Neural cell (in vitro differentiated cells): ENCODE results near the gene OPN1SW. TPM values are rescaled to one million over a fixed set of nuclear protein-coding genes. Genes with fewer than 3 reads are reported as not detected.

Experiments used
- H2AFZ ChIP-seq: fragments of 200-600, 300-800 bp; sonication (generic), shearing (Covaris generic); 2 replicates; pipeline ENCODE4 v1.6.0; 2014; ENCODE audit warnings: low read depth, mild to moderate bottlenecking, antibody characterized with exemption, low read length, moderate library complexity
- H3F3A ChIP-seq: fragments of 200-600 bp; shearing (Covaris generic); 2 replicates; pipeline ENCODE4 v1.6.1; 2016; ENCODE audit warnings: mild to moderate bottlenecking, moderate library complexity, mixed read lengths, antibody characterized with exemption, low read length; ENCODE audit not compliant: insufficient read depth, poor library complexity, severe bottlenecking
- H3K27ac ChIP-seq: fragments of 200-600, 300-800 bp; sonication (generic), shearing (Covaris generic); 2 replicates; pipeline ENCODE4 v1.5.1; 2014; ENCODE audit warnings: mild to moderate bottlenecking, low read length, moderate library complexity
- H3K27me3 ChIP-seq: fragments of 300-800, 200-600 bp; sonication (generic), shearing (Covaris generic); 2 replicates; pipeline ENCODE4 v1.6.0; 2014; ENCODE audit warnings: mild to moderate bottlenecking, low read depth, low read length, moderate library complexity; ENCODE audit not compliant: insufficient read depth
- H3K36me3 ChIP-seq: fragments of 300-800, 200-600 bp; sonication (generic), shearing (Covaris generic); 2 replicates; pipeline ENCODE4 v1.5.1; 2014; ENCODE audit warnings: mild to moderate bottlenecking, antibody characterized with exemption, low read length, moderate library complexity; ENCODE audit not compliant: insufficient read depth
- H3K4me2 ChIP-seq: fragments of 300-800, 200-600 bp; sonication (generic), shearing (Covaris generic); 2 replicates; pipeline ENCODE4 v1.6.0; 2014; ENCODE audit warnings: mild to moderate bottlenecking, low read length
- H3K4me3 ChIP-seq: fragments of 300-800, 200-600 bp; sonication (generic), shearing (Covaris generic); 2 replicates; pipeline ENCODE4 v1.5.1; 2014; ENCODE audit warnings: mild to moderate bottlenecking, low read length, moderate library complexity
- H3K79me2 ChIP-seq: fragments of 200-600 bp; shearing (Covaris generic); replicated peaks from 2 replicates; pipeline ENCODE4 v1.6.0; 2014; ENCODE audit warnings: mild to moderate bottlenecking, low read length, moderate library complexity; ENCODE audit not compliant: insufficient read depth
- H3K9ac ChIP-seq: fragments of 300-800, 200-600 bp; sonication (generic), shearing (Covaris generic); 2 replicates; pipeline ENCODE4 v1.6.1; 2016; ENCODE audit warnings: mild to moderate bottlenecking, low read length, mixed read lengths
- H3K9me2 ChIP-seq: fragments of 200-600 bp; shearing (Covaris generic); 2 replicates; pipeline ENCODE4 v1.6.1; 2016; ENCODE audit warnings: mild to moderate bottlenecking, low read length, mixed read lengths; ENCODE audit not compliant: insufficient read depth
- H3K9me3 ChIP-seq: fragments of 200-600, 300-800 bp; sonication (generic), shearing (Covaris generic); 2 replicates; pipeline ENCODE4 v1.6.1; 2016; ENCODE audit warnings: mild to moderate bottlenecking, mixed run types, low read length, moderate library complexity, mixed read lengths
- H4K20me1 ChIP-seq: fragments of 200-600 bp; shearing (Covaris generic); 2 replicates; pipeline ENCODE4 v1.6.1; 2016; ENCODE audit warnings: mild to moderate bottlenecking, mixed run types; ENCODE audit not compliant: insufficient read depth
- CTCF ChIP-seq: fragments of 450-650 bp; IDR thresholded peaks from 2 replicates; pipeline ENCODE4 v1.5.1; 2014; ENCODE audit warnings: antibody characterized with exemption, mild to moderate bottlenecking, moderate library complexity; ENCODE audit not compliant: poor library complexity, severe bottlenecking
- EP300 ChIP-seq: fragments of 450-650 bp; conservative IDR thresholded peaks from 2 replicates; pipeline ENCODE4 v1.6.1; 2014; ENCODE audit warnings: antibody characterized with exemption, mild to moderate bottlenecking, moderate library complexity; ENCODE audit not compliant: poor library complexity, severe bottlenecking
- EZH2 ChIP-seq: fragments of 200-600, 300-800 bp; shearing (Covaris generic), sonication (generic); IDR thresholded peaks from 2 replicates; pipeline ENCODE4 v1.6.1; 2014; ENCODE audit warnings: antibody characterized with exemption, low read length, borderline replicate concordance, mild to moderate bottlenecking; ENCODE audit not compliant: insufficient read depth, poor library complexity, severe bottlenecking
- MXI1 ChIP-seq: fragments of 450-650 bp; conservative IDR thresholded peaks from 2 replicates; pipeline ENCODE4 v1.6.1; 2014; ENCODE audit warnings: antibody characterized with exemption, mild to moderate bottlenecking; ENCODE audit not compliant: poor library complexity, severe bottlenecking
- POLR2AphosphoS5 ChIP-seq: IDR thresholded peaks from 2 replicates; pipeline ENCODE4 v1.6.1; 2012
- RAD21 ChIP-seq: fragments of 450-650 bp; conservative IDR thresholded peaks from 2 replicates; pipeline ENCODE4 v1.6.1; 2014; ENCODE audit warnings: antibody characterized with exemption, mild to moderate bottlenecking, moderate library complexity
- SMC3 ChIP-seq: fragments of 450-650 bp; conservative IDR thresholded peaks from 2 replicates; pipeline ENCODE4 v1.6.1; 2014; ENCODE audit warnings: antibody characterized with exemption, mild to moderate bottlenecking, moderate library complexity; ENCODE audit not compliant: poor library complexity
- TAF1 ChIP-seq: IDR thresholded peaks from 2 replicates; pipeline ENCODE4 v1.6.1; 2012; ENCODE audit warnings: low read depth
- polyA plus RNA-seq: library from polyadenylated mRNA; depleted of rRNA; stranded (reverse); fragments of >200 nt; gene quantifications from 2 replicates; pipeline ENCODE4 v1.2.3, GENCODE V29; 2014
- TF ChIP-seq, protein P1 (sequence below): IDR thresholded peaks from 2 replicates; pipeline ENCODE4 v1.6.1; 2012; ENCODE audit warnings: borderline replicate concordance

The OPN1SW gene
- polyA plus RNA-seq, 1 donor from 2014 or later = 1.2 TPM

DNA sequence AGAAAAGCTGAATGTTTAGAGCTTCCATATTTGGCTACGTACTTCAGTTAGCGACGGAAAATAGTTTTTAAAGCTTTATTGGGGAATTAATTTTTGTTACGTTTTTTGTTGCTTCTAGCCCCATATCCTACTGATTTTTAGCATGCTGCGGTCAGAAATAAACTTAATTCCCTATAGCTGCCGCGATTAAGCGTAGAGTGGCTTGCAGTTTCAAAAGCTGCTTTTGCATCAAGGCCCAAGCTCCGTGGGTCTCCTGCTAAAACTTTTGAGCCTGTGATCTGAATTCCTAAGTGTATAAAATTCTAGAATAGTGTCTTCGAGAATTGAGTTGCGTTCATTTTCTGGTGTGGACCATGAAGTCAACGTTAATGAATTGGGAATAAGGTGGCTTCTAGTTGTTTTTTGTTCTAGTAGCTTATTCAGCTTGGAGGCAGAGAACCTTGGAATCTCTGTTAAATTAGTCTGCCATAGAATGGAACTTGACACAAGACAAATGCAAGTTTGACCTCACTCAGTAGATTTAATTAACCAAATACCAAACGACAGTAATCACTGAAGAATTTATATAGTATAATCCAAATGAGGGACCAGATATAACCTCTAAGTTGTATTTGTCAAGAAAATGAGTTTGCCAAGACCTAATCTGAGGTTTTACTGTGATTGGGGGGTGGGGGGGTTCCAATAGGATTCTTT lies 35.5 kb downstream of the OPN1SW start:
- Histone ChIP-seq H3K4me3 (peak overlapping the region; percentile 89), H3K27me3 (no peaks in the 10 kb centered on the region), H3K9me2 (no peaks in the 10 kb centered on the region), H4K20me1 (no peaks in the 10 kb centered on the region), H3K4me2 (peak overlapping the region; percentile 81), H3K36me3 (no peaks in the 10 kb centered on the region), H3K79me2 (peaks cover 51% of the 10 kb centered on the region), H3F3A (peaks cover 4% of the 10 kb centered on the region), H2AFZ (peak overlapping the region; percentile 85), H3K9me3 (no peaks in the 10 kb centered on the region), H3K9ac (peak overlapping the region; percentile 84), H3K27ac (peak overlapping the region; percentile 83)
- TF ChIP-seq SMC3 (no peak), EZH2 (no peak)

DNA sequence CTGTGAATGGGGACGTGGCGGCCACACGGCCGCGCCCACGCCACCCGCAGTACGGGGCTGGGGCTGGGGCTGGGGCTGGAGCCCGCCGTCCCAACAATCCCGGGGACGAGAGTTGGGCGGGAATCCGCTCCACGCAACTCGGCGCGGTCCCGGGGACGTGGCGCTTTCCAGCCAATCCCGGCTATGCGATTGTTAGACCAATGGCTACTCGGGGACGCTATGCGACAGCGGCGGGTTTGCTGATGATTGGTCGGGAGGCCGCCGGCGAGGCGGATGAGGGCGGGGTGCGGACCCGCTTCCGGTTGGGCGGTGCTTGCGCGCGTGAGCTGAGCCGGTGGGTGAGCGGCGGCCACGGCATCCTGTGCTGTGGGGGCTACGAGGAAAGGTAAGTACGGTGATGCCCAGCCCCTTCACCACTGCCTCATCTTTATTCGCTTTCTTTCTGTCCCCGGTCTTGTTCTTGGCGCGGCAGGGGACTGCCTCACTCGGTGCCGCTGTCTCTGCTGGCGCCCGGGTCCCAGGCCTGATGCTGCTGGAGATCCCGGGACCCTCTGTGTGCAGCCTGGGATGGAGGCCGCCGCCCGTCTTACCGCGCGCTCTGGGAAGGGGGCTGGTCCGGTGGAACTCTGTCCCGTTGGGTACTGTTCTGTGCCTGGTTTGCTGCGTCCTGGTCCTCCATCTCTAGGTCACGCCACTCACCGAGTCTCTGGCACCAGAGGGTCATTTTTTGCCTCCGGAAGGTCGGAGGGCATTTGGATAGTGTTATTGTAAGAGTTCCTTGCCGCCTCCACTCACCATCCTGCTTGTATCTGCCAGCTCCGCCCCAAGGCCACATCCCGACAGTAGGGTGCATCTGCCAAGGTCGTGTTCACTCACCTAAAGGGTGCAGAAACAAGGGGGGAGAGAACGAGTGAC lies 36.3 kb downstream of the OPN1SW start, which contains the start of gene CALU:
TSS of gene CALU (plus strand) at position 312 of the 915 bp plus-strand sequence. CDS start 9,225 bp downstream, outside the sequence.
- H3K27ac ChIP-seq = peak within 1 kb of the TSS; percentile 83
- TF ChIP-seq POLR2AphosphoS5 (peak; percentile 93), MXI1 (peak; percentile 88), EZH2 (no peak), EP300 (peak; percentile 20), CTCF (no peak), RAD21 (peak; percentile 32), TAF1 (no peak), SMC3 (peak; percentile 12)
- TF ChIP-seq, protein P1, sequence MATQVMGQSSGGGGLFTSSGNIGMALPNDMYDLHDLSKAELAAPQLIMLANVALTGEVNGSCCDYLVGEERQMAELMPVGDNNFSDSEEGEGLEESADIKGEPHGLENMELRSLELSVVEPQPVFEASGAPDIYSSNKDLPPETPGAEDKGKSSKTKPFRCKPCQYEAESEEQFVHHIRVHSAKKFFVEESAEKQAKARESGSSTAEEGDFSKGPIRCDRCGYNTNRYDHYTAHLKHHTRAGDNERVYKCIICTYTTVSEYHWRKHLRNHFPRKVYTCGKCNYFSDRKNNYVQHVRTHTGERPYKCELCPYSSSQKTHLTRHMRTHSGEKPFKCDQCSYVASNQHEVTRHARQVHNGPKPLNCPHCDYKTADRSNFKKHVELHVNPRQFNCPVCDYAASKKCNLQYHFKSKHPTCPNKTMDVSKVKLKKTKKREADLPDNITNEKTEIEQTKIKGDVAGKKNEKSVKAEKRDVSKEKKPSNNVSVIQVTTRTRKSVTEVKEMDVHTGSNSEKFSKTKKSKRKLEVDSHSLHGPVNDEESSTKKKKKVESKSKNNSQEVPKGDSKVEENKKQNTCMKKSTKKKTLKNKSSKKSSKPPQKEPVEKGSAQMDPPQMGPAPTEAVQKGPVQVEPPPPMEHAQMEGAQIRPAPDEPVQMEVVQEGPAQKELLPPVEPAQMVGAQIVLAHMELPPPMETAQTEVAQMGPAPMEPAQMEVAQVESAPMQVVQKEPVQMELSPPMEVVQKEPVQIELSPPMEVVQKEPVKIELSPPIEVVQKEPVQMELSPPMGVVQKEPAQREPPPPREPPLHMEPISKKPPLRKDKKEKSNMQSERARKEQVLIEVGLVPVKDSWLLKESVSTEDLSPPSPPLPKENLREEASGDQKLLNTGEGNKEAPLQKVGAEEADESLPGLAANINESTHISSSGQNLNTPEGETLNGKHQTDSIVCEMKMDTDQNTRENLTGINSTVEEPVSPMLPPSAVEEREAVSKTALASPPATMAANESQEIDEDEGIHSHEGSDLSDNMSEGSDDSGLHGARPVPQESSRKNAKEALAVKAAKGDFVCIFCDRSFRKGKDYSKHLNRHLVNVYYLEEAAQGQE = no peak
- no peaks in the 10 kb centered on the region for H3K27me3 ChIP-seq
- no peaks in the 10 kb centered on the region for H4K20me1 ChIP-seq
- peak within 1 kb of the TSS; percentile 85 for H2AFZ ChIP-seq
- no peaks in the 10 kb centered on the region for H3K9me2 ChIP-seq
- H3K4me2 ChIP-seq = peak within 1 kb of the TSS; percentile 81
- peaks cover 4% of the 10 kb centered on the region for H3F3A ChIP-seq
- H3K4me3 ChIP-seq = peak within 1 kb of the TSS; percentile 89
- H3K9me3 ChIP-seq = no peaks in the 10 kb centered on the region
- H3K36me3 ChIP-seq = no peaks in the 10 kb centered on the region
- H3K79me2 ChIP-seq = peaks cover 47% of the 10 kb centered on the region
- H3K9ac ChIP-seq = peak within 1 kb of the TSS; percentile 84
